Fibroblast of lung (primary cell): ENCODE measurements around the gene CDH5. TPM values are rescaled to one million over a fixed set of nuclear protein-coding genes. Genes with fewer than 3 reads are reported as not detected.

Experiments
- DNase-seq, 2 donors: peaks; one replicate each; pipeline versions ENCODE4 v3.0.0 to v3.0.0-alpha.2; 2010; ENCODE audit warnings: low read depth in 2 of 2
- H2AFZ ChIP-seq: 2 replicates; pipeline ENCODE4 v1.5.1; 2012; ENCODE audit warnings: low read length, control low read depth, inconsistent platforms
- H3K27ac ChIP-seq: 2 replicates; pipeline ENCODE4 v1.5.1; 2011; ENCODE audit warnings: low read length, control low read depth; ENCODE audit not compliant: insufficient read depth
- H3K27me3 ChIP-seq: 2 replicates; pipeline ENCODE4 v1.5.1; 2011; ENCODE audit warnings: mild to moderate bottlenecking, low read length; ENCODE audit not compliant: control insufficient read depth, insufficient read depth
- H3K36me3 ChIP-seq: 2 replicates; pipeline ENCODE4 v1.5.1; 2011; ENCODE audit warnings: low read length; ENCODE audit not compliant: control insufficient read depth, insufficient read depth
- H3K4me1 ChIP-seq: 2 replicates; pipeline ENCODE4 v1.5.1; 2011; ENCODE audit warnings: low read length; ENCODE audit not compliant: control insufficient read depth, insufficient read depth; ENCODE audit errors: extremely low read depth
- H3K4me2 ChIP-seq: 2 replicates; pipeline ENCODE4 v1.5.1; 2011; ENCODE audit warnings: low read length, control low read depth; ENCODE audit not compliant: insufficient read depth; ENCODE audit errors: extremely low read depth
- H3K4me3 ChIP-seq, 4 experiments: fragments of 200-600 bp in 1 of 4; sonication (generic) in 1 of 4; replicated peaks in 1 of 4; 2 replicates each; pipeline ENCODE4 v1.5.1; 2011 to 2016; ENCODE audit warnings: low read length in 4 of 4, low read depth in 3 of 4, mild to moderate bottlenecking in 3 of 4, control low read depth in 2 of 4, inconsistent platforms in 1 of 4, mixed read lengths in 1 of 4; ENCODE audit not compliant: insufficient read depth in 1 of 4; ENCODE audit errors: control extremely low read depth in 1 of 4
- H3K79me2 ChIP-seq: 2 replicates; pipeline ENCODE4 v1.5.1; 2012; ENCODE audit warnings: mild to moderate bottlenecking, low read length, inconsistent platforms; ENCODE audit not compliant: control insufficient read depth, insufficient read depth
- H3K9ac ChIP-seq: 2 replicates; pipeline ENCODE4 v1.5.1; 2011; ENCODE audit warnings: mild to moderate bottlenecking, low read length, control low read depth; ENCODE audit not compliant: insufficient read depth
- H3K9me3 ChIP-seq: 2 replicates; pipeline ENCODE4 v1.5.1; 2012; ENCODE audit warnings: low read depth, low read length; ENCODE audit not compliant: control insufficient read depth, insufficient read depth
- H4K20me1 ChIP-seq: 2 replicates; pipeline ENCODE4 v1.5.1; 2011; ENCODE audit warnings: low read length; ENCODE audit not compliant: control insufficient read depth, insufficient read depth; ENCODE audit errors: extremely low read depth
- EZH2 ChIP-seq: IDR thresholded peaks from 2 replicates; pipeline ENCODE4 v1.5.1; 2012; ENCODE audit warnings: low read length, control low read depth, mild to moderate bottlenecking; ENCODE audit errors: missing control alignments
- polyA plus RNA-seq, 2 donors: library from polyadenylated mRNA; depleted of rRNA in 1 of 2; stranded (reverse) in 1 of 2; unstranded in 1 of 2; fragments of >200 nt; gene quantifications; 2 replicates each; pipeline ENCODE4 v1.2.1, GENCODE V29; 2011 to 2012; ENCODE audit warnings: missing spikeins in 1 of 2
- total RNA-seq: library from RNA; depleted of rRNA; stranded (reverse); fragments of >200 nt; gene quantifications from 2 replicates; pipeline ENCODE4 v1.2.1, GENCODE V29; 2014
- TF ChIP-seq, protein P1 (sequence below), 2 donors: IDR thresholded peaks in 1 of 2; conservative IDR thresholded peaks in 1 of 2; 1 replicate in 1 of 2; 2 replicates in 1 of 2; pipeline ENCODE4 v1.5.1; 2011 to 2012; ENCODE audit warnings: low read length in 2 of 2, control low read depth in 1 of 2, inconsistent platforms in 1 of 2, low read depth in 1 of 2, mild to moderate bottlenecking in 1 of 2

The CDH5 gene
- total and polyA plus RNA-seq, 2 donors (not counting 1 experiment from before 2014, with no cell fraction given), result 0.02 TPM; not detected in 1

DNA sequence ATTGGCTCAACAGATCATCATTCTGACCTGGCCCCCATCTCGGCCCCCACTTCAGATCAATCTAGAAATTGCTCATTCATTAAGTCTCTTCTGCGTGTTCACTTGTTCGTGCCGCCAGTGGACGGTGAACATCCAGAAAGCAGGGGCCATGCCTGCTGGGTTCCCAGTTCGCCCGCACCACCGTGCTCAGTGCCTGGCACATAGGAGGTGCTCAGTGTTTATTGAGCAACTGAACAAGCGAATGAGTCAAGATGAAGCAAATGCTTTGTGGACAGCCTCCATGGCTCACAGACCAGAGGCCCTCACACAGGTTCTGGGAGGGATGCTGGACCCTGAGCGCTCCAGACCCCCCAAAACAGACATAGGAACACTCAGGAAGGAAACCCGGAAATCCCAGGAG lies 74.5 kb downstream of the CDH5 start:
- DNase-seq, result no peak
- no peaks in the 10 kb centered on the region for H3K9me3 ChIP-seq
- H3K27me3 ChIP-seq, result peaks cover 2% of the 10 kb centered on the region

GRCh38 chr16:66441586-66442375 lies 75.3 kb downstream of the CDH5 start:
- H3K36me3 ChIP-seq, result no peaks in the 10 kb centered on the region
- peak in 1 of 2 donors; percentile 73 for DNase-seq

More for the DNA sequence above, 74.5 kb downstream of the CDH5 start:
- no peak overlapping the region for H3K9ac ChIP-seq
- no peak overlapping the region for H3K27ac ChIP-seq
- H2AFZ ChIP-seq, result no peak overlapping the region
- H4K20me1 ChIP-seq, result no peaks in the 10 kb centered on the region
- TF ChIP-seq EZH2, result no peak
- TF ChIP-seq, protein P1, sequence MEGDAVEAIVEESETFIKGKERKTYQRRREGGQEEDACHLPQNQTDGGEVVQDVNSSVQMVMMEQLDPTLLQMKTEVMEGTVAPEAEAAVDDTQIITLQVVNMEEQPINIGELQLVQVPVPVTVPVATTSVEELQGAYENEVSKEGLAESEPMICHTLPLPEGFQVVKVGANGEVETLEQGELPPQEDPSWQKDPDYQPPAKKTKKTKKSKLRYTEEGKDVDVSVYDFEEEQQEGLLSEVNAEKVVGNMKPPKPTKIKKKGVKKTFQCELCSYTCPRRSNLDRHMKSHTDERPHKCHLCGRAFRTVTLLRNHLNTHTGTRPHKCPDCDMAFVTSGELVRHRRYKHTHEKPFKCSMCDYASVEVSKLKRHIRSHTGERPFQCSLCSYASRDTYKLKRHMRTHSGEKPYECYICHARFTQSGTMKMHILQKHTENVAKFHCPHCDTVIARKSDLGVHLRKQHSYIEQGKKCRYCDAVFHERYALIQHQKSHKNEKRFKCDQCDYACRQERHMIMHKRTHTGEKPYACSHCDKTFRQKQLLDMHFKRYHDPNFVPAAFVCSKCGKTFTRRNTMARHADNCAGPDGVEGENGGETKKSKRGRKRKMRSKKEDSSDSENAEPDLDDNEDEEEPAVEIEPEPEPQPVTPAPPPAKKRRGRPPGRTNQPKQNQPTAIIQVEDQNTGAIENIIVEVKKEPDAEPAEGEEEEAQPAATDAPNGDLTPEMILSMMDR (conservative IDR thresholded peaks at IDR 0.05 in 1 of 2, IDR thresholded peaks at IDR 0.05 in 1 of 2; ENCODE audit: low read depth in 1 of 2, low read length in 2 of 2), result no peak
- no peaks in the 10 kb centered on the region for H3K36me3 ChIP-seq
- no peak overlapping the region for H3K4me2 ChIP-seq
- H3K79me2 ChIP-seq, result no peaks in the 10 kb centered on the region
- no peaks in the 10 kb centered on the region for H3K4me1 ChIP-seq
- H3K4me3 ChIP-seq, result no peak overlapping the region

DNA sequence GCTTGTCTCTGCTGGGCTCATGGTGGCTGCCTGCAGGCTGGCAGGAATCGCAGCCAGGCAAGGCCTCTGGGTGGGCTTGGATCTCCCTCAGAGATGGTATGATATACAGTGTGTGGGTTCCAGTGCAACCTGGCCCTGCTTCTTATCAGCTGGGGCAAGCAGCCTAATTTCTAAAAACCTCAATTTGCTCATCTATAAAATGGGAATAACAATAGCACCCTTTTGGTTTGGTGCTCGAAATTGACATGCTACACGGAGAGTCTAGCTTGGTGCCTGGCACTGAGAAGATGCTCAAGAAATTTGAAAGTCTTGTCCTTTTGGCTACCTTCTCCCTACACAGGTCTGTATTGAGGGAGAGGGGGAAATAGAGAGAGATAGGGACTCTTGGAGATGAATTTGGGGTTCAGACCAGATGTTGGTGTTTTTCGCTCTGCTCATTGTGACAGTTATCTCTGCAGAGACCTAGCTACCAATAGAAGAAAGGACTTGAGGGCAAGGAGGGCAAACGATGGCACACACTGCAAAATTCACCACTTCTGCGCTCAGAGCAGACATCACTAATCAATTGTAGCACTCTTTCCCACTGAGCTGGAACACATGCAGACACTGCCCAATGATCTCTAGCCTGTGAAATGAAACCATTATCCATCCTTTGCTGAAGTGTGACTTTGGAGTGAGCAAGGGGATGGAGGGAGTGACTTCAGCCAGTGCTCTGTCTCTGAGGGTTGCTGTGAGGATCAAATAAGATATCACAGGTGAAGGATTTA lies 76.2 kb downstream of the CDH5 start:
- Histone ChIP-seq H3K27ac (no peak overlapping the region), H3K36me3 (no peaks in the 10 kb centered on the region), H3K4me3 (no peak overlapping the region), H3K27me3 (peaks cover 2% of the 10 kb centered on the region), H4K20me1 (no peaks in the 10 kb centered on the region), H3K9me3 (no peaks in the 10 kb centered on the region), H3K9ac (no peak overlapping the region), H2AFZ (no peak overlapping the region), H3K79me2 (no peaks in the 10 kb centered on the region), H3K4me2 (no peak overlapping the region), H3K4me1 (no peaks in the 10 kb centered on the region)
- DNase-seq, result no peak
- TF ChIP-seq EZH2, result no peak
- TF ChIP-seq, protein P1 (conservative IDR thresholded peaks at IDR 0.05 in 1 of 2, IDR thresholded peaks at IDR 0.05 in 1 of 2; ENCODE audit: low read depth in 1 of 2, low read length in 2 of 2), result no peak

More at GRCh38 chr16:66441586-66442375, 75.3 kb downstream of the CDH5 start:
- no peak for TF ChIP-seq EZH2
- TF ChIP-seq, protein P1 (conservative IDR thresholded peaks at IDR 0.05 in 1 of 2, IDR thresholded peaks at IDR 0.05 in 1 of 2; ENCODE audit: low read depth in 1 of 2, low read length in 2 of 2), result no peak
- Histone ChIP-seq H3K9ac (no peak overlapping the region), H3K79me2 (no peaks in the 10 kb centered on the region), H3K4me3 (no peak overlapping the region), H3K4me2 (no peak overlapping the region), H2AFZ (no peak overlapping the region), H4K20me1 (no peaks in the 10 kb centered on the region), H3K27me3 (peaks cover 2% of the 10 kb centered on the region), H3K4me1 (no peaks in the 10 kb centered on the region), H3K27ac (no peak overlapping the region), H3K9me3 (no peaks in the 10 kb centered on the region)
